Measurements from ENCODE around the gene GLI1. TPM values are rescaled to one million over a fixed set of nuclear protein-coding genes. Genes with fewer than 3 reads are reported as not detected.
A peak's percentile ranks its signal among the peaks of the same experiment; 100 is the strongest.

GLI1 gene
- total RNA-seq, 2 donors from 2014 or later: 1.7 to 13.0 TPM

GRCh38 chr12:57472391-57472790, 12.8 kb downstream of the GLI1 start:
- no peak for DNase-seq (ENCODE audit: low spot score)
- no peak for TF ChIP-seq CTCF (IDR thresholded peaks at IDR 0.05)
- ATAC-seq (ENCODE audit: insufficient number of reproducible peaks, low FRiP score, low read depth): no peak
- Histone ChIP-seq H3K36me3 (no peaks in the 10 kb centered on the region), H3K27me3 (replicated peaks; ENCODE audit: insufficient read depth) (no peaks in the 10 kb centered on the region), H3K4me1 (ENCODE audit: control insufficient read depth in 1 of 2, low read depth in 2 of 2) (peaks cover 15 to 17% of the 10 kb centered on the region in 2 donors), H3K27ac (no peak overlapping the region), H3K9me3 (no peaks in the 10 kb centered on the region), H3K4me3 (no peak overlapping the region)

- TF ChIP-seq CTCF (IDR thresholded peaks at IDR 0.05): no peak
- Histone ChIP-seq H3K4me1 (ENCODE audit: control insufficient read depth in 1 of 2, low read depth in 2 of 2) (peaks cover 15 to 17% of the 10 kb centered on the region in 2 donors), H3K27me3 (replicated peaks; ENCODE audit: insufficient read depth) (no peaks in the 10 kb centered on the region), H3K4me3 (no peak overlapping the region), H3K9me3 (no peaks in the 10 kb centered on the region), H3K27ac (no peak overlapping the region), H3K36me3 (no peaks in the 10 kb centered on the region)
- no peak for ATAC-seq (ENCODE audit: insufficient number of reproducible peaks, low FRiP score, low read depth)
- no peak for DNase-seq (ENCODE audit: low spot score)
Measured at GRCh38 chr12:57473392-57473791, 13.8 kb downstream of the GLI1 start.

GRCh38 chr12:57473886-57474285, 14.3 kb downstream of the GLI1 start:
- Histone ChIP-seq H3K4me3 (no peak overlapping the region), H3K27me3 (replicated peaks; ENCODE audit: insufficient read depth) (no peaks in the 10 kb centered on the region), H3K36me3 (no peaks in the 10 kb centered on the region), H3K27ac (no peak overlapping the region), H3K4me1 (ENCODE audit: control insufficient read depth in 1 of 2, low read depth in 2 of 2) (peaks cover 15 to 17% of the 10 kb centered on the region in 2 donors), H3K9me3 (no peaks in the 10 kb centered on the region)
- TF ChIP-seq CTCF (IDR thresholded peaks at IDR 0.05): no peak
- no peak for DNase-seq (ENCODE audit: low spot score)
- no peak for ATAC-seq (ENCODE audit: insufficient number of reproducible peaks, low FRiP score, low read depth)

- Histone ChIP-seq H3K27ac (no peak overlapping the region), H3K36me3 (no peaks in the 10 kb centered on the region), H3K4me1 (ENCODE audit: control insufficient read depth in 1 of 2, low read depth in 2 of 2) (peaks cover 15 to 17% of the 10 kb centered on the region in 2 donors), H3K4me3 (no peak overlapping the region), H3K9me3 (no peaks in the 10 kb centered on the region), H3K27me3 (replicated peaks; ENCODE audit: insufficient read depth) (no peaks in the 10 kb centered on the region)
- no peak for TF ChIP-seq CTCF (IDR thresholded peaks at IDR 0.05)
- no peak for DNase-seq (ENCODE audit: low spot score)
- ATAC-seq (ENCODE audit: insufficient number of reproducible peaks, low FRiP score, low read depth): no peak
Measured at GRCh38 chr12:57474430-57474829, 14.8 kb downstream of the GLI1 start.

- TF ChIP-seq CTCF (IDR thresholded peaks at IDR 0.05): no peak
- Histone ChIP-seq H3K9me3 (no peaks in the 10 kb centered on the region), H3K27me3 (replicated peaks; ENCODE audit: insufficient read depth) (no peaks in the 10 kb centered on the region), H3K4me1 (ENCODE audit: control insufficient read depth in 1 of 2, low read depth in 2 of 2) (peaks cover 15 to 17% of the 10 kb centered on the region in 2 donors), H3K4me3 (peak overlapping the region; percentile 72), H3K36me3 (no peaks in the 10 kb centered on the region), H3K27ac (no peak overlapping the region)
- no peak for ATAC-seq (ENCODE audit: insufficient number of reproducible peaks, low FRiP score, low read depth)
- DNase-seq (ENCODE audit: low spot score): no peak
Measured at GRCh38 chr12:57474862-57475261, 15.3 kb downstream of the GLI1 start.

All from thoracic aorta (tissue), 2 donors.